Activated naive CD4-positive, alpha-beta T cell (primary cell): ENCODE measurements around the gene EMID1.
A peak's percentile ranks its signal among the peaks of the same experiment; 100 is the strongest.

Source experiments
- DNase-seq, 4 experiments: peaks; one replicate each; lab custom pipeline; 2025; lab: John Stamatoyannopoulos, UW

Gene EMID1

GRCh38 chr22:29195118-29195963, 10.4 kb upstream of the EMID1 start:
- no peak for DNase-seq

- no peak for DNase-seq
Observed at GRCh38 chr22:29195964-29196666, 9.6 kb upstream of the EMID1 start.

GRCh38 chr22:29197096-29197495, 8.6 kb upstream of the EMID1 start:
- DNase-seq: no peak

GRCh38 chr22:29198240-29198639, 7.5 kb upstream of the EMID1 start:
- DNase-seq: no peak

- DNase-seq: no peak
Observed at GRCh38 chr22:29199702-29200400, 5.8 kb upstream of the EMID1 start.

GRCh38 chr22:29200901-29201300, 4.8 kb upstream of the EMID1 start:
- no peak for DNase-seq

- no peak for DNase-seq
Observed at GRCh38 chr22:29201782-29202181, 3.9 kb upstream of the EMID1 start.

- peak in 1 of 4 experiments; percentile 4 for DNase-seq
Observed at GRCh38 chr22:29202212-29203192, 3.2 kb upstream of the EMID1 start.

GRCh38 chr22:29203488-29204454, 1.9 kb upstream of the EMID1 start:
- no peak for DNase-seq

- no peak for DNase-seq
Observed at GRCh38 chr22:29204455-29205183, 1.1 kb upstream of the EMID1 start.

- DNase-seq: no peak
Observed at GRCh38 chr22:29205252-29205593, 473 bp upstream of the EMID1 start.

GRCh38 chr22:29206372-29207242, 911 bp downstream of the EMID1 start:
- DNase-seq: no peak

- DNase-seq: no peak
Observed at GRCh38 chr22:29207243-29207550, 1.5 kb downstream of the EMID1 start.

GRCh38 chr22:29207562-29208501, 2.1 kb downstream of the EMID1 start:
- DNase-seq: no peak

GRCh38 chr22:29208502-29208862, 2.8 kb downstream of the EMID1 start:
- DNase-seq: no peak

- no peak for DNase-seq
Observed at GRCh38 chr22:29208879-29209623, 3.4 kb downstream of the EMID1 start.

- no peak for DNase-seq
Observed at GRCh38 chr22:29209624-29209929, 3.9 kb downstream of the EMID1 start.
